Measurements from ENCODE around the gene S100A1. TPM values are rescaled to one million over a fixed set of nuclear protein-coding genes. Genes with fewer than 3 reads are reported as not detected.

Gene S100A1
- total RNA-seq, 1 donor from 2014 or later = not detected

GRCh38 chr1:153597206-153597605 is 31.0 kb upstream of the S100A1 start:
- H3K9me3 Mint-ChIP-seq = no peaks in the 10 kb centered on the region
- peaks cover 29% of the 10 kb centered on the region for H3K4me1 Mint-ChIP-seq
- Histone ChIP-seq H3K4me3 (no peak overlapping the region), H4K20me1 (ENCODE audit: low read depth) (no peaks in the 10 kb centered on the region), H3K9ac (no peak overlapping the region), H3K9me3 (ENCODE audit: low read depth) (no peaks in the 10 kb centered on the region), H3K4me2 (no peak overlapping the region), H3K4me1 (peaks cover 16% of the 10 kb centered on the region), H3F3A (ENCODE audit: low read depth) (peaks cover 9% of the 10 kb centered on the region), H3K79me2 (ENCODE audit: low read depth) (no peaks in the 10 kb centered on the region), H2AFZ (replicated peaks) (no peak overlapping the region), H3K27ac (no peak overlapping the region), H3K27me3 (no peaks in the 10 kb centered on the region), H3K36me3 (no peaks in the 10 kb centered on the region)
- no peaks in the 10 kb centered on the region for H3K36me3 Mint-ChIP-seq
- H3K27me3 Mint-ChIP-seq (ENCODE audit: insufficient read depth, low read depth) = peaks cover 2% of the 10 kb centered on the region
- no peak overlapping the region for H3K4me3 Mint-ChIP-seq
- DNase-seq (ENCODE audit: low spot score) = no peak
- no peak overlapping the region for H3K27ac Mint-ChIP-seq
- no peak for TF ChIP-seq CTCF (IDR thresholded peaks at IDR 0.05)
- no peak for TF ChIP-seq EZH2 (IDR thresholded peaks at IDR 0.05)
- TF ChIP-seq EZH2phosphoT487 (IDR thresholded peaks at IDR 0.05) = no peak

GRCh38 chr1:153598309-153599172 is 29.7 kb upstream of the S100A1 start:
- H3K4me3 Mint-ChIP-seq = no peak overlapping the region
- H3K9me3 ChIP-seq (ENCODE audit: low read depth) = no peaks in the 10 kb centered on the region
- peak overlapping the region; percentile 82 for H2AFZ ChIP-seq (replicated peaks)
- peaks cover 8% of the 10 kb centered on the region for H3K4me1 ChIP-seq
- no peaks in the 10 kb centered on the region for H3F3A ChIP-seq (ENCODE audit: low read depth)
- peak overlapping the region; percentile 84 for H3K27ac Mint-ChIP-seq
- TF ChIP-seq CTCF (IDR thresholded peaks at IDR 0.05) = no peak
- TF ChIP-seq EZH2phosphoT487 (IDR thresholded peaks at IDR 0.05) = no peak
- TF ChIP-seq EZH2 (IDR thresholded peaks at IDR 0.05) = no peak
- peaks cover 2% of the 10 kb centered on the region for H3K27me3 Mint-ChIP-seq (ENCODE audit: insufficient read depth, low read depth)
- no peak for DNase-seq (ENCODE audit: low spot score)
- no peaks in the 10 kb centered on the region for H3K79me2 ChIP-seq (ENCODE audit: low read depth)
- H3K36me3 Mint-ChIP-seq = no peaks in the 10 kb centered on the region
- peak overlapping the region; percentile 65 for H3K27ac ChIP-seq
- H3K9ac ChIP-seq = no peak overlapping the region
- no peak overlapping the region for H3K4me2 ChIP-seq
- peaks cover 21% of the 10 kb centered on the region for H3K4me1 Mint-ChIP-seq
- no peaks in the 10 kb centered on the region for H4K20me1 ChIP-seq (ENCODE audit: low read depth)
- H3K9me3 Mint-ChIP-seq = no peaks in the 10 kb centered on the region
- no peaks in the 10 kb centered on the region for H3K27me3 ChIP-seq
- H3K36me3 ChIP-seq = no peaks in the 10 kb centered on the region
- no peak overlapping the region for H3K4me3 ChIP-seq

- Histone ChIP-seq H3K9ac (no peak overlapping the region), H2AFZ (replicated peaks) (no peak overlapping the region), H3K9me3 (ENCODE audit: low read depth) (no peaks in the 10 kb centered on the region), H3K27ac (no peak overlapping the region), H4K20me1 (ENCODE audit: low read depth) (no peaks in the 10 kb centered on the region), H3K27me3 (no peaks in the 10 kb centered on the region), H3F3A (ENCODE audit: low read depth) (no peaks in the 10 kb centered on the region), H3K36me3 (no peaks in the 10 kb centered on the region), H3K4me2 (no peak overlapping the region), H3K79me2 (ENCODE audit: low read depth) (no peaks in the 10 kb centered on the region), H3K4me1 (peaks cover 8% of the 10 kb centered on the region), H3K4me3 (no peak overlapping the region)
- H3K4me1 Mint-ChIP-seq = peaks cover 15% of the 10 kb centered on the region
- no peaks in the 10 kb centered on the region for H3K9me3 Mint-ChIP-seq
- H3K36me3 Mint-ChIP-seq = no peaks in the 10 kb centered on the region
- no peak overlapping the region for H3K27ac Mint-ChIP-seq
- no peak overlapping the region for H3K4me3 Mint-ChIP-seq
- no peak for TF ChIP-seq EZH2phosphoT487 (IDR thresholded peaks at IDR 0.05)
- TF ChIP-seq EZH2 (IDR thresholded peaks at IDR 0.05) = no peak
- TF ChIP-seq CTCF (IDR thresholded peaks at IDR 0.05) = no peak
- no peak for DNase-seq (ENCODE audit: low spot score)
- H3K27me3 Mint-ChIP-seq (ENCODE audit: insufficient read depth, low read depth) = peaks cover 2% of the 10 kb centered on the region
Measured at GRCh38 chr1:153599847-153600246, 28.4 kb upstream of the S100A1 start.
